Thyroid gland (tissue), 4 donors: ENCODE measurements around the gene HHIPL1.

Source experiments
- CTCF ChIP-seq, 6 experiments: fragments of 200-600 bp in 3 of 6; fragments of 450-650 bp in 3 of 6; sonication (generic) in 3 of 6; IDR thresholded peaks; one replicate each; pipeline ENCODE4 v1.5.1; 2016 to 2019; ENCODE audit warnings: antibody characterized with exemption in 6 of 6, mild to moderate bottlenecking in 2 of 6, inconsistent platforms in 1 of 6, moderate library complexity in 1 of 6
- POLR2A ChIP-seq, 2 donors: fragments of 450-650 bp; IDR thresholded peaks; one replicate each; pipeline ENCODE4 v1.6.1; 2017; ENCODE audit warnings: antibody characterized with exemption in 2 of 2, mild to moderate bottlenecking in 2 of 2, moderate library complexity in 1 of 2

- TF ChIP-seq CTCF (IDR thresholded peaks at IDR 0.05) (peak; percentile 90 to 98 (median 96)), POLR2A (IDR thresholded peaks at IDR 0.05) (no peak)
Observed at GRCh38 chr14:99628887-99629618, 15.9 kb upstream of the HHIPL1 start.
